Caco-2 (cell line): ENCODE measurements around the gene CCM2. TPM values are rescaled to one million over a fixed set of nuclear protein-coding genes. Genes with fewer than 3 reads are reported as not detected.

Experiments used
- BruUV-seq: library from RNA; stranded (reverse); fragments of 400-500 nt; replicated peaks from 2 replicates; lab custom pipeline; 2021; lab: Mats Ljungman, UMichigan
- CTCF ChIA-PET: fragments of 300-600 bp; sonication (Branson Sonifier 250); formaldehyde crosslinking; loops from one replicate; lab custom pipeline; 2022; ENCODE audit warnings: antibody characterized with exemption; lab: Charles Lee
- POLR2A ChIA-PET: fragments of 300-600 bp; sonication (Branson Sonifier 250); formaldehyde crosslinking; loops from one replicate; lab custom pipeline; 2022; ENCODE audit warnings: antibody characterized with exemption; lab: Charles Lee
- DNase-seq, 2 experiments: peaks; one replicate each; pipeline versions ENCODE4 v3.0.0 to v3.0.0-alpha.2; 2020 to 2022
- H3K27me3 ChIP-seq: replicated peaks from 2 replicates; pipeline ENCODE4 v1.6.0; 2011; ENCODE audit warnings: low read length; ENCODE audit not compliant: control insufficient read depth, insufficient read depth
- H3K36me3 ChIP-seq: 2 replicates; pipeline ENCODE4 v1.5.1; 2011; ENCODE audit warnings: low read length; ENCODE audit not compliant: control insufficient read depth, insufficient read depth
- H3K4me1 ChIP-seq: fragments of 250-450 bp; sonication (Bioruptor Pico); 2 replicates; pipeline ENCODE4 v1.5.1; 2020; ENCODE audit warnings: mild to moderate bottlenecking
- H3K4me3 ChIP-seq: 2 replicates; pipeline ENCODE4 v1.5.1; 2011; ENCODE audit warnings: low read depth, mild to moderate bottlenecking, control low read depth, low read length
- H3K9me3 ChIP-seq: fragments of 250-450 bp; sonication (Bioruptor Pico); 2 replicates; pipeline ENCODE4 v1.5.1; 2020; ENCODE audit warnings: mild to moderate bottlenecking, moderate library complexity
- H3K27ac Mint-ChIP-seq: one replicate; pipeline ENCODE4 v1.8.0; 2022; ENCODE audit warnings: mixed read lengths; ENCODE audit not compliant: unreplicated experiment
- H3K27me3 Mint-ChIP-seq: one replicate; pipeline ENCODE4 v1.8.0; 2022; ENCODE audit warnings: mixed read lengths; ENCODE audit not compliant: insufficient read depth, unreplicated experiment
- H3K36me3 Mint-ChIP-seq: one replicate; pipeline ENCODE4 v1.8.0; 2022; ENCODE audit warnings: mild to moderate bottlenecking, mixed read lengths; ENCODE audit not compliant: insufficient read depth, unreplicated experiment
- H3K4me1 Mint-ChIP-seq: one replicate; pipeline ENCODE4 v1.8.0; 2022; ENCODE audit warnings: low read depth, mixed read lengths; ENCODE audit not compliant: unreplicated experiment
- H3K4me3 Mint-ChIP-seq: one replicate; pipeline ENCODE4 v1.8.0; 2022; ENCODE audit warnings: mild to moderate bottlenecking, moderate library complexity, mixed read lengths; ENCODE audit not compliant: unreplicated experiment
- H3K9me3 Mint-ChIP-seq: one replicate; pipeline ENCODE4 v1.8.0; 2022; ENCODE audit warnings: mixed read lengths; ENCODE audit not compliant: unreplicated experiment
- intact Hi-C: fragments of 100-400 bp; cut with micrococcal nuclease; formaldehyde crosslinking; loops from one replicate; pipeline ENCODE4 v1.10.0; 2022; ENCODE audit not compliant: unreplicated experiment
- total RNA-seq: library from RNA; stranded (reverse); gene quantifications from 2 replicates; pipeline ENCODE4 v1.2.3, GENCODE V29; 2022
- TF ChIP-seq, protein P1 (sequence below), 2 experiments: fragments of 200-600 bp in 1 of 2; IDR thresholded peaks; 1 replicate in 1 of 2; 2 replicates in 1 of 2; pipeline versions ENCODE4 v1.5.1 to v1.8.0; 2011 to 2022; ENCODE audit warnings: antibody characterized with exemption in 1 of 2, control low read depth in 1 of 2, inconsistent platforms in 1 of 2, low read depth in 1 of 2, low read length in 1 of 2, mild to moderate bottlenecking in 1 of 2, moderate library complexity in 1 of 2; ENCODE audit not compliant: insufficient read depth in 1 of 2, severe bottlenecking in 1 of 2, unreplicated experiment in 1 of 2

The CCM2 gene
- total RNA-seq, 1 experiment from 2014 or later = 28.2 TPM

DNA sequence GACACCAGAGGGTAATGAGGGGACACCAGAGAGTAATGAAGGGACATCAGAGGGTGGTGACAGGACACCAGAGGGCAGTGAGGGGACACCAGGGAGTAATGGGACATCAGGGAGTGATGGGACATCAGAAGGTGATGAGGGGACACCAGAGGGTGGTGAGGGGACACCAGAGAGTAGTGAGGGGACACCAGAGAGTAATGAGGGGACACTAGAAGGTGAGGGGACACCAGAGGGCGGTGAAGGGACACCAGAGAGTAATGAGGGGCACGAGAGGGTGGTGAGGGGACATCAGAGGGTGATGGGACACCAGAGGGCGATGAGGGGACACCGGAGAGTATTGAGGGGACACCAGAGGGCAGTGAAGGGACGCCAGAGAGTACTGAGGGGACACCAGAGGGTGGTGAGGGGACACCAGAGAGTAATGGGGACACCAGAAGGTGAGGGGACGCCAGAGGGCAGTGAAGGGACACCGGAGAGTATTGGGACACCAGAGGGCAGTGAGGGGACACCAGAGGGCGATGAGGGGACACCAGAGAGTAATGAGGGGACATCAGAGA lies 78.2 kb downstream of the CCM2 start:
- H3K27me3 ChIP-seq = no peaks in the 10 kb centered on the region
- Mint-ChIP-seq H3K4me1 (no peaks in the 10 kb centered on the region), H3K4me3 (no peak overlapping the region), H3K9me3 (no peaks in the 10 kb centered on the region), H3K27me3 (no peaks in the 10 kb centered on the region), H3K36me3 (peaks cover 5% of the 10 kb centered on the region), H3K27ac (no peak overlapping the region)
- POLR2A ChIA-PET = no interaction called here
- no peaks in the 10 kb centered on the region for H3K4me1 ChIP-seq
- H3K36me3 ChIP-seq = peaks cover 2% of the 10 kb centered on the region; the same call in 1 of the 2 replicates
- CTCF ChIA-PET = no interaction called here
- intact Hi-C loops = loop anchor here (1.0 kb wide), 1 partner anchor 58 kb away; no protein-coding TSS in a partner anchor
- H3K9me3 ChIP-seq = no peaks in the 10 kb centered on the region
- no TSS peak for BruUV-seq
- TF ChIP-seq, protein P1, sequence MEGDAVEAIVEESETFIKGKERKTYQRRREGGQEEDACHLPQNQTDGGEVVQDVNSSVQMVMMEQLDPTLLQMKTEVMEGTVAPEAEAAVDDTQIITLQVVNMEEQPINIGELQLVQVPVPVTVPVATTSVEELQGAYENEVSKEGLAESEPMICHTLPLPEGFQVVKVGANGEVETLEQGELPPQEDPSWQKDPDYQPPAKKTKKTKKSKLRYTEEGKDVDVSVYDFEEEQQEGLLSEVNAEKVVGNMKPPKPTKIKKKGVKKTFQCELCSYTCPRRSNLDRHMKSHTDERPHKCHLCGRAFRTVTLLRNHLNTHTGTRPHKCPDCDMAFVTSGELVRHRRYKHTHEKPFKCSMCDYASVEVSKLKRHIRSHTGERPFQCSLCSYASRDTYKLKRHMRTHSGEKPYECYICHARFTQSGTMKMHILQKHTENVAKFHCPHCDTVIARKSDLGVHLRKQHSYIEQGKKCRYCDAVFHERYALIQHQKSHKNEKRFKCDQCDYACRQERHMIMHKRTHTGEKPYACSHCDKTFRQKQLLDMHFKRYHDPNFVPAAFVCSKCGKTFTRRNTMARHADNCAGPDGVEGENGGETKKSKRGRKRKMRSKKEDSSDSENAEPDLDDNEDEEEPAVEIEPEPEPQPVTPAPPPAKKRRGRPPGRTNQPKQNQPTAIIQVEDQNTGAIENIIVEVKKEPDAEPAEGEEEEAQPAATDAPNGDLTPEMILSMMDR (IDR thresholded peaks at IDR 0.05; ENCODE audit: insufficient read depth in 1 of 2, low read depth in 1 of 2, low read length in 1 of 2, severe bottlenecking in 1 of 2, unreplicated experiment in 1 of 2) = peak in 1 of 2 experiments; percentile 42
- DNase-seq = peak in 1 of 2 experiments; percentile 29
- no peak overlapping the region for H3K4me3 ChIP-seq

DNA sequence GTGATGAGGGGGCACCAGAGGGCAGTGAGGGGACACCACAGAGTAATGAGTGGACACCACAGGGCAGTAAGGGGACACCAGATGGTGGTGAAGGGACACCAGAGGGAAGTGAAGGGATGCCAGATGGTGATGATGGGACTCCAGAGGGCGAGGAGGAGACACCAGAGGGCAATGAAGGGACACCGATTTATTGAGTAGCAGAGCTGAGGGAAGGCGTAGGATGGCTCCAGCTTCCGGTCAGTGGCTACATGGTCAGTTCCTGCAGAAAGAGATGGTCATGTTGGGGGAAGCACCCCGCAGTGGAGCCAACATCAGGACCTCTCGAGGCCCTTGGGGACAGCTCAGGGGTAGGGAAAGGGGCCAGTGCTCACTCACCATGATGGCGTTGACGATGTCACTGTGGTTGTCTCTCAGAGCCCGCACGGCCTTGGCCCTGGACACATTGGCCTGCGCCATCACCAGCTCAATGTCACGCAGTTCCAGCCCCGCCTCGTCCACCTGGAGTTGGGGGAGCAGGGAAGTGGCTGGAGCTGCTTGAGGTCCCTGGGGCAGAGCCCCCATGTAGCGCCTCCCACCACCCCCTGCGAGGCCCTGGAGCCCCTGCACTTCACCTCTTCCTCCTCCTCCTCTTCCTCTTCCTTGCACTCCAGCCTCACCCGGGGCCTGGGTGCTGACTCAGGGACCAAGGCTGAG lies 80.4 kb downstream of the CCM2 start:
- Mint-ChIP-seq H3K27me3 (no peaks in the 10 kb centered on the region), H3K4me1 (no peaks in the 10 kb centered on the region), H3K4me3 (no peak overlapping the region), H3K9me3 (no peaks in the 10 kb centered on the region), H3K36me3 (peaks cover under 1% of the 10 kb centered on the region), H3K27ac (no peak overlapping the region)
- Histone ChIP-seq H3K27me3 (no peaks in the 10 kb centered on the region), H3K36me3 (no peaks in the 10 kb centered on the region; the same call in 1 of the 2 replicates), H3K9me3 (no peaks in the 10 kb centered on the region), H3K4me3 (no peak overlapping the region), H3K4me1 (no peaks in the 10 kb centered on the region)
- no TSS peak for BruUV-seq
- intact Hi-C loops = no loop called here
- ChIA-PET POLR2A (no interaction called here), CTCF (interaction anchor here (0.6 kb wide), 1 partner anchor 366 kb away, joined by 3 read pairs; no protein-coding TSS in a partner anchor)
- peak in 1 of 2 experiments; percentile 35 for DNase-seq
- TF ChIP-seq, protein P1 (IDR thresholded peaks at IDR 0.05; ENCODE audit: insufficient read depth in 1 of 2, low read depth in 1 of 2, low read length in 1 of 2, severe bottlenecking in 1 of 2, unreplicated experiment in 1 of 2) = no peak

DNA sequence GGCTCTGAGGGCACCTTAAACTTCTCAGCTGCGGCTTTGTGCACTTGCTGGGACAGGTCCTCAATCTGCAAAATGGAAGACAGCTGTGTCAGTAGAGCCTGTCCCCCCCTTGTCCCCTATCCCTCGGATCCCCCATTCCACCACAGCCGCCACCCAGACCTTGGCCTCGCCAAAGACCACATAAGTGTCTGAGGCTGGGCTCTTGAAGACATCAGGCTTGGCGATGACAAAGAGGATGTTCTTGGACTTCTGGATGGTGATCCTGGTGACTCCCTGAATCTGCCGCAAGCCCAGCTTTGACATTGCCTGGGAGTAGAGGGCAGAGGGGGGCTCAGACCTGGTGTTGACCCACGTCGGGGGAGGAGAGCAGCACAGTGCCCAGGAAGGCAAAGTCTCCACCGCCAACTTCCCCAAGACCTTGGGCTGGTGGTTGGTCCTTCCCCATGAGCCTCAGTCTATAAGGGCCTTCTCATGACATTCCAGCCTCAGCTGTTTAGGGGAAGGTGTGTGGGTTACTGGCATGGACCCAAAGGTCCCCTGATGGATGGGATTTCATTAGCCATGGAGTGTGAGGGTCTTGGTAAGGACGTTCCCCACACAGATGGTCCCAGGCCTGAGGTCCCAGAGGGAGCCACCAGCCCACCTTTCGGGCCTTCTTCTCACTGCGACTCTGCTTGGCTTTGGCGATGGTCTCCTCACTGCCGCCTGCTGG lies 81.1 kb downstream of the CCM2 start:
- no peak overlapping the region for H3K4me3 ChIP-seq
- no TSS peak for BruUV-seq
- no peak overlapping the region for H3K4me3 Mint-ChIP-seq
- H3K4me1 ChIP-seq = no peaks in the 10 kb centered on the region
- no peaks in the 10 kb centered on the region for H3K27me3 ChIP-seq
- H3K9me3 Mint-ChIP-seq = no peaks in the 10 kb centered on the region
- H3K27ac Mint-ChIP-seq = no peak overlapping the region
- H3K4me1 Mint-ChIP-seq = no peaks in the 10 kb centered on the region
- H3K36me3 ChIP-seq = no peaks in the 10 kb centered on the region
- ChIA-PET POLR2A (no interaction called here), CTCF (no interaction called here)
- H3K36me3 Mint-ChIP-seq = no peaks in the 10 kb centered on the region
- no peaks in the 10 kb centered on the region for H3K9me3 ChIP-seq
- DNase-seq = peak in 1 of 2 experiments; percentile 27
- H3K27me3 Mint-ChIP-seq = no peaks in the 10 kb centered on the region
- intact Hi-C loops = no loop called here
- TF ChIP-seq, protein P1 (IDR thresholded peaks at IDR 0.05; ENCODE audit: insufficient read depth in 1 of 2, low read depth in 1 of 2, low read length in 1 of 2, severe bottlenecking in 1 of 2, unreplicated experiment in 1 of 2) = no peak
